Adipose tissue (tissue), 3 donors: ENCODE measurements around the gene SIVA1. TPM values are rescaled to one million over a fixed set of nuclear protein-coding genes. Genes with fewer than 3 reads are reported as not detected.
"Not testable (repeated sequence)": the region's sequence is repeated elsewhere in the genome, so short reads cannot be mapped to it uniquely, and the experiment has no call there.

Source experiments
- H3K27ac ChIP-seq: one replicate; pipeline ENCODE4 v1.5.1; 2013; ENCODE audit warnings: low read depth, low read length
- WGBS, 3 donors: extraction: QIAGEN DNeasy Blood & Tissue Kit; methylation state at CpG; one replicate each; pipeline ENCODE4 v1.1.7; 2013; 5-methylcytosine and 5-hydroxymethylcytosine counted together
- polyA plus RNA-seq, 3 donors: library from polyadenylated mRNA; stranded (reverse); fragments of 200-250 nt; gene quantifications; one replicate each; pipeline ENCODE4 v1.2.3, GENCODE V29; 2013
- donor health status: healthy with polysubstance abuse.
- donor health status: Bipolar disorder and iron deficiency.
- donor health status: healthy.

Gene SIVA1
- polyA plus RNA-seq, 3 donors: 148 to 213 (median 182) TPM

- 85 to 92% (median 92%) methylated on average over 28 of the region's 28 CpGs for WGBS, 3 donors
- no peak overlapping the region for H3K27ac ChIP-seq
Observed at GRCh38 chr14:104743461-104744380, 9.2 kb upstream of the SIVA1 start.

GRCh38 chr14:104744484-104744883 lies 8.5 kb upstream of the SIVA1 start:
- WGBS, 3 donors: 92 to 96% (median 93%) methylated on average over 10 of the region's 10 CpGs
- H3K27ac ChIP-seq: no peak overlapping the region

- 93 to 97% (median 95%) methylated on average over 9 of the region's 9 CpGs for WGBS, 3 donors
- H3K27ac ChIP-seq: no peak overlapping the region
Observed at GRCh38 chr14:104745431-104745830, 7.5 kb upstream of the SIVA1 start.

- WGBS, 3 donors: 80 to 93% (median 90%) methylated on average over 13 of the region's 13 CpGs
- H3K27ac ChIP-seq: no peak overlapping the region
Observed at GRCh38 chr14:104746071-104746545, 6.8 kb upstream of the SIVA1 start.

GRCh38 chr14:104746934-104747481 lies 5.9 kb upstream of the SIVA1 start:
- WGBS, 3 donors: 44 to 72% (median 64%) methylated on average over 7 of the region's 7 CpGs
- no peak overlapping the region for H3K27ac ChIP-seq

- WGBS, 3 donors: 68 to 85% (median 70%) methylated on average over 9 of the region's 9 CpGs
- H3K27ac ChIP-seq: no peak overlapping the region
Observed at GRCh38 chr14:104747876-104748275, 5.1 kb upstream of the SIVA1 start.

- H3K27ac ChIP-seq: no peak overlapping the region
- 50 to 68% (median 54%) methylated on average over 11 of the region's 11 CpGs for WGBS, 3 donors
Observed at GRCh38 chr14:104749111-104749649, 3.8 kb upstream of the SIVA1 start.

GRCh38 chr14:104750056-104750752 lies 2.7 kb upstream of the SIVA1 start:
- no peak overlapping the region for H3K27ac ChIP-seq
- WGBS, 3 donors: 75 to 84% (median 80%) methylated on average over 12 of the region's 12 CpGs

- H3K27ac ChIP-seq: not testable (repeated sequence)
- 87 to 94% (median 90%) methylated on average over 5 of the region's 5 CpGs for WGBS, 3 donors
Observed at GRCh38 chr14:104750753-104751057, 2.2 kb upstream of the SIVA1 start.

- 69 to 83% (median 76%) methylated on average over 66 to 90 of the region's 90 CpGs for WGBS, 3 donors
- no peak overlapping the region for H3K27ac ChIP-seq
Observed at GRCh38 chr14:104751539-104752422, 1.2 kb upstream of the SIVA1 start.

GRCh38 chr14:104752423-104752734 lies 568 bp upstream of the SIVA1 start:
- H3K27ac ChIP-seq: no peak overlapping the region
- WGBS, 3 donors: 1 to 5% (median 2%) methylated on average over 20 to 21 of the region's 21 CpGs

- WGBS, 3 donors: 1% methylated on average over 29 to 30 of the region's 30 CpGs
- no peak overlapping the region for H3K27ac ChIP-seq
Observed at GRCh38 chr14:104753528-104754212, 723 bp downstream of the SIVA1 start.

GRCh38 chr14:104754213-104754851 lies 1.4 kb downstream of the SIVA1 start:
- no peak overlapping the region for H3K27ac ChIP-seq
- WGBS, 3 donors: 30 to 64% (median 59%) methylated on average over 13 of the region's 13 CpGs

- no peak overlapping the region for H3K27ac ChIP-seq
- 38 to 86% (median 79%) methylated on average over 11 of the region's 11 CpGs for WGBS, 3 donors
Observed at GRCh38 chr14:104755621-104756020, 2.7 kb downstream of the SIVA1 start.

- no peak overlapping the region for H3K27ac ChIP-seq
- 72 to 87% (median 81%) methylated on average over 27 of the region's 27 CpGs for WGBS, 3 donors
Observed at GRCh38 chr14:104756477-104757237, 3.7 kb downstream of the SIVA1 start.

- WGBS, 3 donors: 70 to 91% (median 89%) methylated on average over 10 of the region's 10 CpGs
Observed at GRCh38 chr14:104757238-104757585, 4.3 kb downstream of the SIVA1 start.

More at GRCh38 chr14:104757238-104757585, 4.3 kb downstream of the SIVA1 start:
- no peak overlapping the region for H3K27ac ChIP-seq
